T-helper 9 cell (primary cell): ENCODE data around the gene CHST10.
"Not testable (repeated sequence)": the region's sequence is repeated elsewhere in the genome, so short reads cannot be mapped to it uniquely, and the experiment has no call there.

Source experiments
- DNase-seq: peaks from one replicate; pipeline ENCODE4 v3.0.0-alpha.2; 2020
- total RNA-seq, 2 donors: gene quantifications; one replicate each; lab custom pipeline; 2026; lab: John Stamatoyannopoulos, UW

Gene CHST10
- 1.9 to 9.0 reads per million in 2 donors for total RNA-seq

GRCh38 chr2:100416935-100417710, at the start of gene CHST10:
TSS of gene CHST10 (minus strand) at chr2:100417668. CDS start at chr2:100406675, 10,993 bp downstream.
- DNase-seq = peak; percentile 5

GRCh38 chr2:100460904-100461530, 43.5 kb upstream of the CHST10 start:
- no peak for DNase-seq

- not testable (repeated sequence) for DNase-seq
Observed at GRCh38 chr2:100456357-100456756, 38.9 kb upstream of the CHST10 start.

- DNase-seq = no peak
Observed at GRCh38 chr2:100453853-100454252, 36.4 kb upstream of the CHST10 start.

GRCh38 chr2:100451734-100452133, 34.3 kb upstream of the CHST10 start:
- no peak for DNase-seq

- DNase-seq = no peak
Observed at GRCh38 chr2:100451092-100451491, 33.6 kb upstream of the CHST10 start.

- DNase-seq = no peak
Observed at GRCh38 chr2:100446696-100447095, 29.2 kb upstream of the CHST10 start.

GRCh38 chr2:100437751-100438150, 20.3 kb upstream of the CHST10 start:
- no peak for DNase-seq

GRCh38 chr2:100429726-100430125, 12.3 kb upstream of the CHST10 start:
- no peak for DNase-seq

- peak; percentile 46 for DNase-seq
Observed at GRCh38 chr2:100427627-100428258, 10.3 kb upstream of the CHST10 start.

GRCh38 chr2:100427111-100427510, 9.6 kb upstream of the CHST10 start:
- DNase-seq = no peak

- DNase-seq = no peak
Observed at GRCh38 chr2:100426384-100426720, 8.9 kb upstream of the CHST10 start.

GRCh38 chr2:100425573-100426383, 8.3 kb upstream of the CHST10 start:
- DNase-seq = no peak

- no peak for DNase-seq
Observed at GRCh38 chr2:100425107-100425506, 7.6 kb upstream of the CHST10 start.

GRCh38 chr2:100424277-100424875, 6.9 kb upstream of the CHST10 start:
- no peak for DNase-seq

- no peak for DNase-seq
Observed at GRCh38 chr2:100423631-100424030, 6.2 kb upstream of the CHST10 start.

- DNase-seq = no peak
Observed at GRCh38 chr2:100422320-100423055, 5.0 kb upstream of the CHST10 start.

GRCh38 chr2:100419915-100420314, 2.4 kb upstream of the CHST10 start:
- DNase-seq = no peak

GRCh38 chr2:100418406-100418962, 1.0 kb upstream of the CHST10 start:
- DNase-seq = no peak

GRCh38 chr2:100417711-100418124, 250 bp upstream of the CHST10 start:
- DNase-seq = no peak

- no peak for DNase-seq
Observed at GRCh38 chr2:100416397-100416934, 1.0 kb downstream of the CHST10 start.
